Heart right ventricle (tissue), 16 donors: ENCODE data around the gene PSMD4. TPM values are rescaled to one million over a fixed set of nuclear protein-coding genes. Genes with fewer than 3 reads are reported as not detected.
"Not testable (repeated sequence)": the region's sequence is repeated elsewhere in the genome, so short reads cannot be mapped to it uniquely, and the experiment has no call there.

Experiments
- ATAC-seq, 8 donors: fragments of 200-7000 bp; cut with Tn5 transposase; one replicate each; pipeline ENCODE4 v1.9.1; 2020; ENCODE audit warnings: mild to moderate bottlenecking in 8 of 8, moderate library complexity in 8 of 8, moderate number of reproducible peaks in 1 of 8
- DNase-seq, 2 donors: peaks; one replicate each; pipeline ENCODE4 v3.0.0-alpha.2; 2020
- H3K27ac ChIP-seq, 10 donors: fragments of 200-600 bp; sonication (generic) in 2 of 10; one replicate each; pipeline versions ENCODE4 v1.5.0 to v1.8.0; 2020 to 2022; ENCODE audit warnings: mild to moderate bottlenecking in 3 of 10
- H3K27me3 ChIP-seq, 7 donors: fragments of 200-600 bp; one replicate each; pipeline ENCODE4 v1.8.0; 2021 to 2022; ENCODE audit warnings: mild to moderate bottlenecking in 2 of 7
- H3K36me3 ChIP-seq, 9 donors: fragments of 200-600 bp; sonication (generic) in 1 of 9; one replicate each; pipeline versions ENCODE4 v1.5.0 to v1.8.0; 2020 to 2022; ENCODE audit warnings: mild to moderate bottlenecking in 2 of 9
- H3K4me1 ChIP-seq, 9 donors: fragments of 200-600 bp; sonication (generic) in 1 of 9; one replicate each; pipeline versions ENCODE4 v1.5.0 to v1.8.0; 2020 to 2022; ENCODE audit warnings: mild to moderate bottlenecking in 4 of 9
- H3K4me3 ChIP-seq, 10 donors: fragments of 200-600 bp; sonication (generic) in 2 of 10; one replicate each; pipeline versions ENCODE4 v1.5.0 to v1.8.0; 2020 to 2022; ENCODE audit warnings: mild to moderate bottlenecking in 7 of 10, moderate library complexity in 2 of 10
- H3K9me3 ChIP-seq, 11 donors: fragments of 200-600 bp in 10 of 11; sonication (generic) in 2 of 11; one replicate each; pipeline versions ENCODE4 v1.5.0 to v1.8.0; 2013 to 2022; ENCODE audit warnings: mild to moderate bottlenecking in 2 of 11, control low read depth in 1 of 11, moderate library complexity in 1 of 11
- CTCF ChIP-seq, 9 donors: fragments of 200-600 bp; sonication (generic) in 2 of 9; IDR thresholded peaks; one replicate each; pipeline versions ENCODE4 v1.5.0 to v1.8.0; 2021 to 2022; ENCODE audit warnings: antibody characterized with exemption in 9 of 9, mild to moderate bottlenecking in 5 of 9, moderate library complexity in 1 of 9
- WGBS, 2 donors: extraction: QIAGEN DNeasy Blood & Tissue Kit; methylation state at CpG; one replicate each; pipeline ENCODE4 v1.1.7; 2013; ENCODE audit warnings: inconsistent platforms in 1 of 2; 5-methylcytosine and 5-hydroxymethylcytosine counted together
- intact Hi-C, 10 donors: fragments of 100-400 bp; cut with DNase I; formaldehyde crosslinking; loops; one replicate each; pipeline versions ENCODE4 v1.11.1 to v1.14.2; 2022
- long read RNA-seq, 3 donors: library from polyadenylated mRNA; unstranded; transcript quantifications; one replicate each; pipeline ENCODE4 v2.0.0, GENCODE V29; 2020 to 2021
- polyA plus RNA-seq, 2 donors: library from polyadenylated mRNA; stranded (reverse); fragments of 200-250 nt; gene quantifications; one replicate each; pipeline ENCODE4 v1.2.3, GENCODE V29; 2013
- total RNA-seq, 10 donors: library from RNA; stranded (reverse); fragmentation: NEBNext Ultra II Directional in 3 of 10; extraction: Animal tissue kit (Norgen Biotek cat#: 25700) in 3 of 10; gene quantifications; one replicate each; pipeline versions ENCODE4 v1.2.1 to v1.2.4, GENCODE V29; 2021 to 2023
- donor health status: Arrhythmogenic right ventricular cardiomyopathy.
- donor health status: ischemic (EF 13 %, LVEDD 7.1; RV severe dilation, severe dysfunction).
- donor health status: healthy with polysubstance abuse.
- donor health status: DM: no; HTN: yes; CAD: no.
- donor health status: DM: no; HTN: no; CAD: no.
- donor health status: ischemic (EF 25% LVEDD 6.9; RV normal size, moderate dysfunction).
- donor health status: ischemic (EF 25% LVEDD 5.7; RV mildly dilated, moderate dysfunction).
- donor health status: healthy.
- donor health status: DM: yes; HTN: yes; CAD: no.
- donor health status: Ischemic cardiomyopathy.
- donor health status: ischemic (EF 35%, LVEDD 5.7; RV mildly dilated, moderate dysfunction).
- donor health status: nonischemic (EF 11% LVEDD 7.7; RV severe dilation, severe dysfunction).
- donor health status: DM: yes; HTN: yes; CAD: no.
- donor health status: PGD.
- donor health status: ischemic (EF 29% LVEDD 5.4; RV normal size, mild dysfunction).
- donor health status: nonischemic (EF 23%, LVEDD 6.1; RV moderate dilation, normal function).

The PSMD4 gene
- 100 to 1,000 TPM; 119 to 157 (median 147) TPM for total RNA-seq
- polyA plus RNA-seq: 100 to 1,000 TPM; 222 to 300 TPM
- long read RNA-seq, donor 1, transcript PSMD4-201 (10 exons, 1,333 nt): minor isoform, 9 of 220 reads
- long read RNA-seq, donor 1, transcript PSMD4-202 (10 exons, 1,350 nt): major isoform, 179 of 220 reads
- long read RNA-seq, donor 1, partial matches to known transcripts: 3 of 220 reads
- long read RNA-seq, donor 1, other reads (novel, unspliced or antisense): 28 of 220 reads
- long read RNA-seq, donor 2, transcript PSMD4-202 (10 exons, 1,350 nt): major isoform, 161 of 193 reads
- long read RNA-seq, donor 2, transcript PSMD4-201 (10 exons, 1,333 nt): minor isoform, 7 of 193 reads
- long read RNA-seq, donor 2, partial matches to known transcripts: 4 of 193 reads
- long read RNA-seq, donor 2, other reads (novel, unspliced or antisense): 20 of 193 reads
- long read RNA-seq, donor 3, transcript PSMD4-202 (10 exons, 1,350 nt): major isoform, 346 of 420 reads
- long read RNA-seq, donor 3, transcript PSMD4-201 (10 exons, 1,333 nt): minor isoform, 26 of 420 reads
- long read RNA-seq, donor 3, partial matches to known transcripts: 7 of 420 reads
- long read RNA-seq, donor 3, other reads (novel, unspliced or antisense): 41 of 420 reads

- Histone ChIP-seq H3K4me3 (peak within 1 kb of the TSS; percentile 71 to 98 (median 92)), H3K4me1 (peaks cover 4 to 31% (median 16%) of the 10 kb centered on the region in 9 donors), H3K36me3 (peaks cover 0 to 16% (median 3%) of the 10 kb centered on the region in 9 donors), H3K27ac (peak within 1 kb of the TSS; percentile 37 to 98 (median 90)), H3K27me3 (no peaks in the 10 kb centered on the region), H3K9me3 (no peaks in the 10 kb centered on the region)
- WGBS, 2 donors: 9 to 10% methylated on average over 55 to 56 of the region's 56 CpGs
- TF ChIP-seq CTCF (IDR thresholded peaks at IDR 0.05): peak in 1 of 9 donors; percentile 17
- ATAC-seq: peak; percentile 97 to 99 (median 99)
- intact Hi-C loops: loop anchor here in 7 of 10 donors (1.0 to 10.0 kb wide), 4 partner anchors 27 to 160 kb away; partner anchors contain the start of gene PIP5K1A (in 5 of the 7)
- peak; percentile 92 to 96 for DNase-seq
These were observed at the start of gene PSMD4 for GRCh38 chr1:151254217-151255213. TSS of gene PSMD4 (plus strand) at chr1:151254734. CDS start at chr1:151254783, 49 bp downstream.

GRCh38 chr1:151205381-151205965 is 49.1 kb upstream of the PSMD4 start:
- H3K4me1 ChIP-seq: peaks cover 10 to 58% (median 34%) of the 10 kb centered on the region in 9 donors
- H3K36me3 ChIP-seq: peaks cover 0 to 80% (median 26%) of the 10 kb centered on the region in 9 donors
- H3K27ac ChIP-seq: peak overlapping the region in 1 of 10 donors; percentile 10
- DNase-seq, ATAC-seq, H3K27me3 ChIP-seq, H3K9me3 ChIP-seq, intact Hi-C loops, H3K4me3 ChIP-seq: not testable (repeated sequence)
- 93 to 96% methylated on average over 12 of the region's 12 CpGs for WGBS, 2 donors

DNA sequence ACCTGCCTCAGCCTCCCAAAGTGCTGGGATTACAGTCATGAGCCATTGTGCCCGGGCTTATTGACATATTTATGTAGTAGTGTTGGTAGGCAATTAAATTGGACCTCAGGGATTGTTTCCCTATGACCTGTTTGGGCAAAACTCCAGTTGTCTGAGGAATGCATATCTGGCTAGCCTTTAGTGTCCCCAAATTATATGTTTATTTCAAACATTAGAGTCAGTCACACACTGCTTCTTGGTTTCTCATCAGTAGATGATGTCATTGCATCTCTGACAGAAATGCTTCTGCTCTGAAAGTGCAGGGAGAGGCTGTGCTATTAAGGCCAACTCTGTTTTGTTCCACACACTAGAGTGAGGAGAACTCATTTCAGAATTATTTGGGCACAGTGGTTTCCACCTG is 43.7 kb upstream of the PSMD4 start:
- H3K36me3 ChIP-seq: peaks cover 0 to 86% (median 19%) of the 10 kb centered on the region in 9 donors
- no peaks in the 10 kb centered on the region for H3K27me3 ChIP-seq
- DNase-seq (no peak), ATAC-seq (no peak)
- peaks cover 0 to 34% (median 19%) of the 10 kb centered on the region in 9 donors for H3K4me1 ChIP-seq
- intact Hi-C loops: no loop called here
- H3K4me3 ChIP-seq: no peak overlapping the region
- no peak for TF ChIP-seq CTCF (IDR thresholded peaks at IDR 0.05)
- no peaks in the 10 kb centered on the region for H3K9me3 ChIP-seq
- H3K27ac ChIP-seq: no peak overlapping the region
- 88 to 96% methylated on average over 1 of the region's 1 CpG for WGBS, 2 donors

DNA sequence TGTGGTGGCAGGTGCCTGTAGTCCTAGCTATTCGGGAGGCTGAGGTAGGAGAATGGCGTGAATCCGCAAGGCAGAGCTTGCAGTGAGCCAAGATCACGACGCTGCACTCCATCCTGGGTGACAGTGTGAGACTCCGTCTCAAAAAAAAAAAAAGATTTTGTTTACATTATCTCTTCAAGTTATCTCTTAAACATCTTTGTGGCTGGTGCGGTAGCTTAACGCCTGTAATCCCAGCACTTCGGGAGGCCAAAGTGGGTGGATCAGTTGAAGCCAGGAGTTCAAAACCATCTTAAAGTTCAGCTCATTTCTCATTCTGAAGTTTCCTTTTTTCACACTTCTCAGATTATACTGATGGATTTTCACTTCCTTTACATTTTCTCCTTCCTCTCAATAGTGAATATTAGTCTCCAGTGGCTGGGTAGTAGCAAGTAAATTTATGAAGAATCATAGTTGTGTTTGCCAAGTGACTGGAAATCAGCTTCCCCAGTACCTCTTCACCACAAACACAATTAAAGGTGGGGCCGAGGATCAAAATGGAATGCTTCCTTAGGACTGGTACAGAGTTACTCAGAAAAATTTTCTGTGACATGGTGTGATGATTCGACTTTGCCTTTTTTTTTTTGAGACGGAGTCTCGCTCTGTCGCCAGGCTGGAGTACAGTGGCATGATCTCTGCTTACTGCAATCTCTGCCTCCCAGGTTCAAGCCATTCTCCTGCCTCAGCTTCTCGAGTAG is 42.4 kb upstream of the PSMD4 start:
- Histone ChIP-seq H3K36me3 (peaks cover 0 to 78% (median 22%) of the 10 kb centered on the region in 9 donors), H3K27me3 (no peaks in the 10 kb centered on the region), H3K4me3 (no peak overlapping the region), H3K27ac (no peak overlapping the region), H3K4me1 (peaks cover 0 to 24% (median 15%) of the 10 kb centered on the region in 9 donors), H3K9me3 (no peaks in the 10 kb centered on the region)
- ATAC-seq (no peak), DNase-seq (no peak)
- 84 to 88% methylated on average over 15 of the region's 15 CpGs for WGBS, 2 donors
- no peak for TF ChIP-seq CTCF (IDR thresholded peaks at IDR 0.05)
- intact Hi-C loops: no loop called here
